Measurements from ENCODE around the gene PRODH2. TPM values are rescaled to one million over a fixed set of nuclear protein-coding genes. Genes with fewer than 3 reads are reported as not detected.

Gene PRODH2
- total and polyA plus RNA-seq, 2 donors (not counting 3 experiments of a cell fraction or from before 2014, with no cell fraction given) = not detected

DNA sequence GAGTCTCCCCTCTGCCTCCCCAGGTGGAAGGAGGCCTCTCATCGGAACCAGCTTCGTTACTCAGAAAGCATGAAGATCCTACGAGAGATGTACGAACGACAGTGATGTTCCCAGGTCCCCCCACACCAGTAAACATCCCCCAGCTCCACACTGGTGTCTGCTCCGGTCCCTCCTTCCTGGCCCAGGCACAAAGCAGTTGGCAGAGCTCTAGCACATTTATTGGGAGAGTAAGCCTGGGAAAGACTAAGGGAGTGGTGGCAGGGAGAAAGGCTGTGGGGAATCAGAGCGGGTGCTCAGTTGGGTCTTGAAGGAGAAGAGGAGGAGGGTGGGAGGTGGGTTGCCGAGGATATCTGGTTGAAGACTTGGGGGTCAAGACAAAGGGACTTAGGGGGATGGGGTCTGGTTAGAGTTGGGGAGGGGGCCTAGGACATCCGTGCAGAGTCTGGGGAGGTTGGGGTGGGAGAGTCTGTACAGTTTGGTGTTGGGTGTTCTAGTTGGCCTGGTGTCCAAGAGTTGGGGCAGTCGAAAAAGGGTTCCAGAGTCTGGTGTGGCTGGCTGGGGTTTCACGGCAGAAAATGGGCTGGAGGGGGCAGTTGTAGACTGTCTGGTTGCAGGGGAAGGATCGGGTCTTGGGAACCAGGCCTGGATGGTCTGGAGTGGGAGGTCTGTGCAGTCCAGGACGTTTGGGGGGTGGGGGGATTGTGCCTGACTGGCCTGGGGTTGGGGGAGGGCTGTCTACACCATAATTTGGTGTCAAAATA lies 58.1 kb downstream of the PRODH2 start:
- dilution Hi-C loops (cut with MboI; ENCODE audit: extremely low pct_ligation_motif_present, low sequenced_read_pairs) (no loop called here), intact Hi-C loops (cut with micrococcal nuclease) (loop anchor here (5.0 kb wide), 1 partner anchor 107 kb away; the partner anchor contains the start of gene COX6B1)
- no peak overlapping the region for H3K4me3 ChIP-seq (replicated peaks in 1 of 3; ENCODE audit: insufficient read depth in 1 of 3, low read depth in 1 of 3, low read length in 3 of 3)
- DNase-seq (ENCODE audit: low read depth, low spot score) (no peak), FAIRE-seq (no peak)
- no peaks in the 10 kb centered on the region for H3K9me1 ChIP-seq (replicated peaks; ENCODE audit: control insufficient read depth, extremely low read depth, insufficient read depth, low read length)
- H3K4me2 ChIP-seq (ENCODE audit: insufficient read depth, low read length) = no peak overlapping the region
- peaks cover 16% of the 10 kb centered on the region for H3K79me2 ChIP-seq (ENCODE audit: control insufficient read depth, insufficient read depth, low read length)
- no peaks in the 10 kb centered on the region for H4K20me1 ChIP-seq (replicated peaks; ENCODE audit: control insufficient read depth, extremely low read depth, insufficient read depth, low read length)
- no peak overlapping the region for H3K9ac ChIP-seq (replicated peaks; ENCODE audit: extremely low read depth, insufficient read depth, low read length)
- POLR2A ChIA-PET = no interaction called here
- H2AFZ ChIP-seq (ENCODE audit: low read depth, low read length) = no peak overlapping the region
- no peak for TF ChIP-seq EZH2 (IDR thresholded peaks at IDR 0.05; ENCODE audit: borderline replicate concordance, low read depth, low read length, severe bottlenecking)
- TF ChIP-seq, protein P1, sequence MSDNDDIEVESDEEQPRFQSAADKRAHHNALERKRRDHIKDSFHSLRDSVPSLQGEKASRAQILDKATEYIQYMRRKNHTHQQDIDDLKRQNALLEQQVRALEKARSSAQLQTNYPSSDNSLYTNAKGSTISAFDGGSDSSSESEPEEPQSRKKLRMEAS (IDR thresholded peaks at IDR 0.05; ENCODE audit: insufficient read depth, insufficient read length) = no peak
- TF ChIP-seq FOS (IDR thresholded peaks at IDR 0.05; ENCODE audit: borderline replicate concordance, insufficient read depth, low read length) = no peak
- TF ChIP-seq JUN (IDR thresholded peaks at IDR 0.05; ENCODE audit: borderline replicate concordance, insufficient read depth, insufficient read length, low read depth) = no peak
- TF ChIP-seq, protein P2, sequence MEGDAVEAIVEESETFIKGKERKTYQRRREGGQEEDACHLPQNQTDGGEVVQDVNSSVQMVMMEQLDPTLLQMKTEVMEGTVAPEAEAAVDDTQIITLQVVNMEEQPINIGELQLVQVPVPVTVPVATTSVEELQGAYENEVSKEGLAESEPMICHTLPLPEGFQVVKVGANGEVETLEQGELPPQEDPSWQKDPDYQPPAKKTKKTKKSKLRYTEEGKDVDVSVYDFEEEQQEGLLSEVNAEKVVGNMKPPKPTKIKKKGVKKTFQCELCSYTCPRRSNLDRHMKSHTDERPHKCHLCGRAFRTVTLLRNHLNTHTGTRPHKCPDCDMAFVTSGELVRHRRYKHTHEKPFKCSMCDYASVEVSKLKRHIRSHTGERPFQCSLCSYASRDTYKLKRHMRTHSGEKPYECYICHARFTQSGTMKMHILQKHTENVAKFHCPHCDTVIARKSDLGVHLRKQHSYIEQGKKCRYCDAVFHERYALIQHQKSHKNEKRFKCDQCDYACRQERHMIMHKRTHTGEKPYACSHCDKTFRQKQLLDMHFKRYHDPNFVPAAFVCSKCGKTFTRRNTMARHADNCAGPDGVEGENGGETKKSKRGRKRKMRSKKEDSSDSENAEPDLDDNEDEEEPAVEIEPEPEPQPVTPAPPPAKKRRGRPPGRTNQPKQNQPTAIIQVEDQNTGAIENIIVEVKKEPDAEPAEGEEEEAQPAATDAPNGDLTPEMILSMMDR (IDR thresholded peaks at IDR 0.05; ENCODE audit: extremely low read depth in 1 of 2, insufficient read depth in 1 of 2, low read depth in 1 of 2, low read length in 2 of 2) = no peak
- TF ChIP-seq POLR2AphosphoS5 (IDR thresholded peaks at IDR 0.05; ENCODE audit: insufficient read depth, low read depth, low read length) = no peak
- TF ChIP-seq MYC (IDR thresholded peaks at IDR 0.05; ENCODE audit: low read depth, low read length) = no peak
- no peak for TF ChIP-seq GATA2 (IDR thresholded peaks at IDR 0.05; ENCODE audit: insufficient read depth, insufficient read length, low read depth, low read length)
- TF ChIP-seq POLR2A (IDR thresholded peaks at IDR 0.05; ENCODE audit: low read depth, low read length) = no peak
- H3K27ac ChIP-seq (ENCODE audit: insufficient read depth, low read depth, low read length) = no peak overlapping the region
- H3K27me3 ChIP-seq (ENCODE audit: control insufficient read depth in 2 of 2, insufficient read depth in 2 of 2, low read length in 2 of 2) = no peaks in the 10 kb centered on the region
- H3K36me3 ChIP-seq (ENCODE audit: control insufficient read depth in 2 of 2, extremely low read depth in 1 of 2, insufficient read depth in 2 of 2, low read length in 2 of 2) = peaks cover 0 to 13% of the 10 kb centered on the region in 2 experiments
- H3K4me1 ChIP-seq (ENCODE audit: control insufficient read depth, extremely low read depth, insufficient read depth, low read length) = peaks cover 22% of the 10 kb centered on the region
- CTCF ChIA-PET = no interaction called here
- no peaks in the 10 kb centered on the region for H3K9me3 ChIP-seq (replicated peaks; ENCODE audit: control insufficient read depth, insufficient read depth, low read length)
- TSS peak; percentile 29 for BruUV-seq (replicated peaks)

All from endothelial cell of umbilical vein (primary cell).